ENCODE data around the gene SLC6A8. TPM values are rescaled to one million over a fixed set of nuclear protein-coding genes. Genes with fewer than 3 reads are reported as not detected.

The SLC6A8 gene
- total and polyA plus RNA-seq, 2 donors (not counting 1 experiment from before 2014, with no cell fraction given) = 0.49 to 2.9 TPM

GRCh38 chrX:153719238-153719637 is 31.5 kb downstream of the SLC6A8 start:
- POLR2A ChIA-PET = no interaction called here
- Histone ChIP-seq H3K4me1 (ENCODE audit: control insufficient read depth in 2 of 2, insufficient read depth in 2 of 2, low read length in 2 of 2) (peaks cover 10 to 11% of the 10 kb centered on the region in 2 donors), H3K9ac (ENCODE audit: low read length) (no peak overlapping the region), H2AFZ (ENCODE audit: insufficient read depth, low read depth, low read length, poor library complexity, severe bottlenecking) (no peak overlapping the region), H3K27ac (ENCODE audit: low read length in 2 of 2) (no peak overlapping the region), H3K4me3 (ENCODE audit: control extremely low read depth in 1 of 5, extremely low read depth in 1 of 5, insufficient read depth in 1 of 5, low read depth in 2 of 5, low read length in 4 of 5) (no peak overlapping the region), H3K27me3 (replicated peaks in 1 of 4; ENCODE audit: control extremely low read depth in 1 of 4, control insufficient read depth in 3 of 4, insufficient read depth in 4 of 4, low read length in 3 of 4) (no peaks in the 10 kb centered on the region), H3K79me2 (ENCODE audit: control insufficient read depth, insufficient read depth, low read length) (peaks cover 77% of the 10 kb centered on the region), H3K36me3 (replicated peaks in 1 of 2; ENCODE audit: control extremely low read depth in 1 of 2, control insufficient read depth in 1 of 2, extremely low read depth in 1 of 2, insufficient read depth in 2 of 2, low read length in 1 of 2) (peaks cover 6 to 52% of the 10 kb centered on the region in 2 experiments), H3K9me3 (ENCODE audit: control extremely low read depth in 1 of 3, control insufficient read depth in 2 of 3, insufficient read depth in 1 of 3, low read length in 2 of 3) (no peaks in the 10 kb centered on the region), H4K20me1 (ENCODE audit: control insufficient read depth, insufficient read depth, low read length, poor library complexity, severe bottlenecking) (peaks cover 65% of the 10 kb centered on the region), H3K4me2 (replicated peaks; ENCODE audit: low read depth, low read length, poor library complexity, severe bottlenecking) (no peak overlapping the region)
- H3K9me3 Mint-ChIP-seq (ENCODE audit: insufficient read depth) = no peaks in the 10 kb centered on the region
- H3K4me3 Mint-ChIP-seq = no peak overlapping the region
- no peak for ATAC-seq (ENCODE audit: low read depth)
- CTCF ChIA-PET = no interaction called here
- H3K27me3 Mint-ChIP-seq = no peaks in the 10 kb centered on the region
- WGBS (ENCODE audit: insufficient coverage) = no CpG with 5 or more reads among the region's 2 CpGs
- TF ChIP-seq, protein P1, sequence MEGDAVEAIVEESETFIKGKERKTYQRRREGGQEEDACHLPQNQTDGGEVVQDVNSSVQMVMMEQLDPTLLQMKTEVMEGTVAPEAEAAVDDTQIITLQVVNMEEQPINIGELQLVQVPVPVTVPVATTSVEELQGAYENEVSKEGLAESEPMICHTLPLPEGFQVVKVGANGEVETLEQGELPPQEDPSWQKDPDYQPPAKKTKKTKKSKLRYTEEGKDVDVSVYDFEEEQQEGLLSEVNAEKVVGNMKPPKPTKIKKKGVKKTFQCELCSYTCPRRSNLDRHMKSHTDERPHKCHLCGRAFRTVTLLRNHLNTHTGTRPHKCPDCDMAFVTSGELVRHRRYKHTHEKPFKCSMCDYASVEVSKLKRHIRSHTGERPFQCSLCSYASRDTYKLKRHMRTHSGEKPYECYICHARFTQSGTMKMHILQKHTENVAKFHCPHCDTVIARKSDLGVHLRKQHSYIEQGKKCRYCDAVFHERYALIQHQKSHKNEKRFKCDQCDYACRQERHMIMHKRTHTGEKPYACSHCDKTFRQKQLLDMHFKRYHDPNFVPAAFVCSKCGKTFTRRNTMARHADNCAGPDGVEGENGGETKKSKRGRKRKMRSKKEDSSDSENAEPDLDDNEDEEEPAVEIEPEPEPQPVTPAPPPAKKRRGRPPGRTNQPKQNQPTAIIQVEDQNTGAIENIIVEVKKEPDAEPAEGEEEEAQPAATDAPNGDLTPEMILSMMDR (IDR thresholded peaks at IDR 0.05) = no peak
- no peak for TF ChIP-seq EZH2 (IDR thresholded peaks at IDR 0.05; ENCODE audit: borderline replicate concordance, insufficient read depth, low read depth, low read length, poor library complexity, severe bottlenecking)
- H3K27ac Mint-ChIP-seq = no peak overlapping the region
- intact Hi-C loops (cut with micrococcal nuclease) = no loop called here
- peaks cover 16% of the 10 kb centered on the region for H3K4me1 Mint-ChIP-seq
- DNase-seq = no peak

GRCh38 chrX:153719701-153720100 is 32.0 kb downstream of the SLC6A8 start:
- no peaks in the 10 kb centered on the region for H3K9me3 Mint-ChIP-seq (ENCODE audit: insufficient read depth)
- ATAC-seq (ENCODE audit: low read depth) = no peak
- no peak overlapping the region for H3K27ac Mint-ChIP-seq
- no peak overlapping the region for H3K27ac ChIP-seq (ENCODE audit: low read length in 2 of 2)
- no peak for DNase-seq
- peaks cover 3 to 47% of the 10 kb centered on the region in 2 experiments for H3K36me3 ChIP-seq (replicated peaks in 1 of 2; ENCODE audit: control extremely low read depth in 1 of 2, control insufficient read depth in 1 of 2, extremely low read depth in 1 of 2, insufficient read depth in 2 of 2, low read length in 1 of 2)
- TF ChIP-seq, protein P1 (IDR thresholded peaks at IDR 0.05) = no peak
- no peak for TF ChIP-seq EZH2 (IDR thresholded peaks at IDR 0.05; ENCODE audit: borderline replicate concordance, insufficient read depth, low read depth, low read length, poor library complexity, severe bottlenecking)
- no peaks in the 10 kb centered on the region for H3K9me3 ChIP-seq (ENCODE audit: control extremely low read depth in 1 of 3, control insufficient read depth in 2 of 3, insufficient read depth in 1 of 3, low read length in 2 of 3)
- peaks cover 72% of the 10 kb centered on the region for H3K79me2 ChIP-seq (ENCODE audit: control insufficient read depth, insufficient read depth, low read length)
- no peaks in the 10 kb centered on the region for H3K27me3 ChIP-seq (replicated peaks in 1 of 4; ENCODE audit: control extremely low read depth in 1 of 4, control insufficient read depth in 3 of 4, insufficient read depth in 4 of 4, low read length in 3 of 4)
- POLR2A ChIA-PET = no interaction called here
- intact Hi-C loops (cut with micrococcal nuclease) = no loop called here
- CTCF ChIA-PET = no interaction called here
- 60% methylated on average over 1 of the region's 2 CpGs for WGBS (ENCODE audit: insufficient coverage)
- H3K9ac ChIP-seq (ENCODE audit: low read length) = no peak overlapping the region
- H3K27me3 Mint-ChIP-seq = no peaks in the 10 kb centered on the region
- H3K4me1 Mint-ChIP-seq = peaks cover 17% of the 10 kb centered on the region
- H3K4me1 ChIP-seq (ENCODE audit: control insufficient read depth in 2 of 2, insufficient read depth in 2 of 2, low read length in 2 of 2) = peaks cover 10 to 11% of the 10 kb centered on the region in 2 donors
- no peak overlapping the region for H3K4me3 ChIP-seq (ENCODE audit: control extremely low read depth in 1 of 5, extremely low read depth in 1 of 5, insufficient read depth in 1 of 5, low read depth in 2 of 5, low read length in 4 of 5)
- H4K20me1 ChIP-seq (ENCODE audit: control insufficient read depth, insufficient read depth, low read length, poor library complexity, severe bottlenecking) = peaks cover 64% of the 10 kb centered on the region
- no peak overlapping the region for H3K4me2 ChIP-seq (replicated peaks; ENCODE audit: low read depth, low read length, poor library complexity, severe bottlenecking)
- no peak overlapping the region for H3K4me3 Mint-ChIP-seq
- no peak overlapping the region for H2AFZ ChIP-seq (ENCODE audit: insufficient read depth, low read depth, low read length, poor library complexity, severe bottlenecking)

Measured in B cell (primary cell).